H1 (cell line): ENCODE measurements around the gene DNASE1. TPM values are rescaled to one million over a fixed set of nuclear protein-coding genes. Genes with fewer than 3 reads are reported as not detected.

ENCODE experiments used
- CTCF ChIA-PET: fragments of 300-600 bp; sonication (Branson Sonifier 250); formaldehyde crosslinking; loops from one replicate; lab custom pipeline; 2021; ENCODE audit not compliant: partially characterized antibody; lab: Charles Lee
- POLR2A ChIA-PET: fragments of 300-600 bp; sonication (Branson Sonifier 250); formaldehyde crosslinking; loops from one replicate; lab custom pipeline; 2021; ENCODE audit warnings: inconsistent platforms; ENCODE audit not compliant: partially characterized antibody; lab: Charles Lee
- DNase-seq, 2 experiments: peaks; one replicate each; pipeline versions ENCODE4 v3.0.0 to v3.0.0-alpha.2; 2010 to 2022; ENCODE audit warnings: low spot score in 2 of 2, low read depth in 1 of 2, mixed read lengths in 1 of 2
- FAIRE-seq: peaks from 2 replicates; lab custom pipeline; 2011; peaks lifted over from hg19 to GRCh38; lab: Jason Lieb, UNC
- H2AFZ ChIP-seq: 2 replicates; pipeline ENCODE4 v1.8.1; 2012; ENCODE audit warnings: low read length, inconsistent platforms
- H2AK5ac ChIP-seq: 2 replicates; pipeline ENCODE4 v1.6.1; 2013; ENCODE audit warnings: low read depth, low read length
- H2BK120ac ChIP-seq: replicated peaks from 2 replicates; pipeline ENCODE3; 2013; ENCODE audit warnings: low read depth, low read length, inconsistent platforms
- H2BK12ac ChIP-seq: 2 replicates; pipeline ENCODE4 v1.6.1; 2013; ENCODE audit warnings: low read depth, low read length
- H2BK15ac ChIP-seq: 2 replicates; pipeline ENCODE4 v1.6.1; 2013; ENCODE audit warnings: low read length
- H2BK20ac ChIP-seq: 2 replicates; pipeline ENCODE4 v1.6.1; 2013; ENCODE audit warnings: low read length
- H2BK5ac ChIP-seq: 2 replicates; pipeline ENCODE4 v1.6.1; 2013; ENCODE audit warnings: low read depth, low read length
- H3K14ac ChIP-seq: 2 replicates; pipeline ENCODE4 v1.6.1; 2013; ENCODE audit warnings: inconsistent platforms; ENCODE audit not compliant: insufficient read length
- H3K18ac ChIP-seq: 2 replicates; pipeline ENCODE4 v1.6.1; 2013; ENCODE audit warnings: low read length; ENCODE audit errors: extremely low read depth
- H3K23ac ChIP-seq: 2 replicates; pipeline ENCODE4 v1.6.1; 2013; ENCODE audit warnings: inconsistent platforms; ENCODE audit not compliant: insufficient read length
- H3K23me2 ChIP-seq: 2 replicates; pipeline ENCODE4 v1.6.1; 2013; ENCODE audit warnings: low read depth, low read length
- H3K27ac ChIP-seq: 2 replicates; pipeline ENCODE4 v1.6.1; 2011; ENCODE audit warnings: low read depth, low read length, inconsistent platforms
- H3K27me3 ChIP-seq, 4 experiments: replicated peaks in 1 of 4; 1 replicate in 1 of 4; 2 replicates in 3 of 4; pipeline versions ENCODE4 v1.6.1 to v1.8.1; 2011 to 2013; ENCODE audit warnings: low read length in 3 of 4, mild to moderate bottlenecking in 3 of 4, inconsistent platforms in 2 of 4, mixed read lengths in 2 of 4, moderate library complexity in 1 of 4; ENCODE audit not compliant: control insufficient read depth in 3 of 4, insufficient read depth in 3 of 4; ENCODE audit errors: extremely low read depth in 1 of 4
- H3K36me3 ChIP-seq, 4 experiments: 2 replicates each; pipeline versions ENCODE4 v1.6.1 to v1.8.1; 2011 to 2013; ENCODE audit warnings: mild to moderate bottlenecking in 4 of 4, low read length in 3 of 4, moderate library complexity in 2 of 4, control low read depth in 1 of 4, inconsistent platforms in 1 of 4; ENCODE audit not compliant: insufficient read depth in 4 of 4, control insufficient read depth in 2 of 4
- H3K4ac ChIP-seq: replicated peaks from 2 replicates; pipeline ENCODE3; 2013; ENCODE audit warnings: low read length, low read depth, mixed read lengths, inconsistent platforms; ENCODE audit not compliant: insufficient read length
- H3K4me1 ChIP-seq, 4 experiments: replicated peaks in 1 of 4; 1 replicate in 1 of 4; 2 replicates in 3 of 4; pipeline versions ENCODE4 v1.6.1 to v1.8.1; 2011 to 2013; ENCODE audit warnings: low read length in 3 of 4, inconsistent platforms in 2 of 4, mixed read lengths in 1 of 4; ENCODE audit not compliant: insufficient read depth in 4 of 4, control insufficient read depth in 3 of 4
- H3K4me2 ChIP-seq, 2 experiments: 2 replicates each; pipeline versions ENCODE4 v1.6.1 to v1.8.1; 2011 to 2013; ENCODE audit warnings: low read depth in 2 of 2, low read length in 2 of 2, control low read depth in 1 of 2, inconsistent platforms in 1 of 2, mild to moderate bottlenecking in 1 of 2; ENCODE audit not compliant: insufficient read depth in 1 of 2
- H3K4me3 ChIP-seq, 4 experiments: fragments of 200-600, 300-600 bp in 1 of 4; sonication (generic), shearing (Covaris generic), sonication (Bioruptor Twin) in 1 of 4; 2 replicates each; pipeline versions ENCODE4 v1.5.1 to v1.8.1; 2011 to 2016; ENCODE audit warnings: low read length in 4 of 4, low read depth in 3 of 4, control low read depth in 2 of 4, inconsistent platforms in 2 of 4, mild to moderate bottlenecking in 2 of 4, mixed read lengths in 1 of 4, moderate library complexity in 1 of 4; ENCODE audit not compliant: insufficient read depth in 2 of 4; ENCODE audit errors: extremely low read depth in 1 of 4
- H3K56ac ChIP-seq: replicated peaks from 2 replicates; pipeline ENCODE3; 2013; ENCODE audit warnings: low read depth, mild to moderate bottlenecking, mixed read lengths, low read length, inconsistent platforms; ENCODE audit not compliant: insufficient read length
- H3K79me1 ChIP-seq: 2 replicates; pipeline ENCODE4 v1.6.1; 2013; ENCODE audit warnings: low read depth, low read length, control low read depth
- H3K79me2 ChIP-seq, 2 experiments: 2 replicates each; pipeline versions ENCODE4 v1.6.1 to v1.8.1; 2012 to 2013; ENCODE audit warnings: low read length in 2 of 2, mild to moderate bottlenecking in 2 of 2, inconsistent platforms in 1 of 2; ENCODE audit not compliant: insufficient read depth in 2 of 2, control insufficient read depth in 1 of 2
- H3K9ac ChIP-seq, 4 experiments: replicated peaks in 1 of 4; 1 replicate in 1 of 4; 2 replicates in 3 of 4; pipeline versions ENCODE4 v1.6.1 to v1.8.1; 2011 to 2013; ENCODE audit warnings: low read depth in 3 of 4, low read length in 3 of 4, control low read depth in 2 of 4, mild to moderate bottlenecking in 2 of 4, moderate library complexity in 2 of 4, inconsistent platforms in 1 of 4; ENCODE audit errors: extremely low read depth in 1 of 4
- H3K9me3 ChIP-seq, 2 experiments: 2 replicates each; pipeline versions ENCODE4 v1.6.1 to v1.8.1; 2012 to 2013; ENCODE audit warnings: mild to moderate bottlenecking in 2 of 2, moderate library complexity in 2 of 2, control low read depth in 1 of 2, inconsistent platforms in 1 of 2, low read depth in 1 of 2, low read length in 1 of 2, mixed read lengths in 1 of 2; ENCODE audit not compliant: insufficient read depth in 2 of 2
- H4K20me1 ChIP-seq, 2 experiments: replicated peaks in 1 of 2; 2 replicates each; pipeline versions ENCODE3 to v1.8.1; 2011 to 2013; ENCODE audit warnings: inconsistent platforms in 2 of 2, low read length in 2 of 2, mild to moderate bottlenecking in 1 of 2; ENCODE audit not compliant: insufficient read depth in 2 of 2, control insufficient read depth in 1 of 2
- H4K5ac ChIP-seq: 2 replicates; pipeline ENCODE4 v1.6.1; 2013; ENCODE audit warnings: low read length, low read depth, mixed read lengths, inconsistent platforms; ENCODE audit not compliant: insufficient read length
- H4K8ac ChIP-seq: 2 replicates; pipeline ENCODE4 v1.8.0; 2013; ENCODE audit warnings: mild to moderate bottlenecking, moderate library complexity, low read length, inconsistent platforms; ENCODE audit not compliant: insufficient read depth; ENCODE audit errors: extremely low read depth
- H4K91ac ChIP-seq: replicated peaks from 2 replicates; pipeline ENCODE3; 2013; ENCODE audit warnings: low read length, mixed read lengths, inconsistent platforms; ENCODE audit not compliant: insufficient read length
- ASH2L ChIP-seq: fragments of 200-600, 300-600 bp; sonication (generic); IDR thresholded peaks from one replicate; pipeline ENCODE4 v1.7.1; 2017; ENCODE audit warnings: low read length
- NRF1 ChIP-seq: IDR thresholded peaks from 2 replicates; pipeline ENCODE4 v1.6.1; 2011; ENCODE audit warnings: mild to moderate bottlenecking, low read depth, low read length, improper control_type of control experiment
- POLR2A ChIP-seq, 2 experiments: IDR thresholded peaks; 1 replicate in 1 of 2; 2 replicates in 1 of 2; pipeline ENCODE4 v1.6.1; 2011; ENCODE audit warnings: low read depth in 2 of 2, low read length in 2 of 2, mild to moderate bottlenecking in 2 of 2; ENCODE audit errors: control extremely low read depth in 1 of 2
- POLR2AphosphoS5 ChIP-seq: IDR thresholded peaks from 2 replicates; pipeline ENCODE4 v1.6.1; 2011; ENCODE audit warnings: low read depth, low read length
- RBBP5 ChIP-seq: IDR thresholded peaks from 2 replicates; pipeline ENCODE4 v1.7.1; 2012; ENCODE audit warnings: low read depth, mild to moderate bottlenecking, inconsistent platforms, low read length, moderate library complexity, borderline replicate concordance
- RNF2 ChIP-seq: fragments of 200-900, 300-1000 bp; sonication (generic); IDR thresholded peaks from 2 replicates; pipeline ENCODE4 v1.7.1; 2016; ENCODE audit warnings: borderline replicate concordance, low read depth, mild to moderate bottlenecking, antibody characterized with exemption, low read length; ENCODE audit not compliant: poor library complexity, severe bottlenecking; ENCODE audit errors: missing control alignments
- ZNF274 ChIP-seq: IDR thresholded peaks from 2 replicates; pipeline ENCODE4 v1.7.0; 2012; ENCODE audit warnings: low read length, borderline replicate concordance; ENCODE audit errors: extremely low read depth
- WGBS, 2 experiments: shearing (Covaris generic) in 1 of 2; methylation state at CpG; one replicate each; pipeline versions ENCODE4 v1.1.6 to v1.1.7; 2013 to 2015; ENCODE audit warnings: low lambda C conversion rate in 2 of 2, mixed read lengths in 2 of 2, inconsistent platforms in 1 of 2, low coverage in 1 of 2, missing lambda C conversion rate in 1 of 2; ENCODE audit not compliant: insufficient replicate concordance in 2 of 2, insufficient coverage in 1 of 2, insufficient read length in 1 of 2; ENCODE audit errors: extremely low coverage in 1 of 2, missing lambda C conversion rate in 1 of 2; 5-methylcytosine and 5-hydroxymethylcytosine counted together
- polyA plus RNA-seq, 7 experiments: library from polyadenylated mRNA; depleted of rRNA in 3 of 7; stranded (reverse) in 5 of 7; unstranded in 2 of 7; fragments of >200 nt in 5 of 7; fragments of 200-250 nt in 2 of 7; gene quantifications; 1 replicate in 5 of 7; 2 replicates in 1 of 7; 4 replicates in 1 of 7; pipeline versions ENCODE4 v1.2.1 to v1.2.3, GENCODE V29; 2011 to 2013; ENCODE audit warnings: missing spikeins in 2 of 7, mixed read lengths in 2 of 7
- total RNA-seq: library from RNA; stranded (reverse); fragmentation: NEBNext Ultra II Directional; extraction: Animal tissue kit (Norgen Biotek cat#: 25700); gene quantifications from 2 replicates; pipeline ENCODE4 v1.2.1, GENCODE V29; 2021
- TF ChIP-seq, protein P1 (sequence below): IDR thresholded peaks from 2 replicates; pipeline ENCODE4 v1.6.1; 2011; ENCODE audit warnings: low read length, improper control_type of control experiment
- TF ChIP-seq, protein P2 (sequence below), 3 experiments: IDR thresholded peaks; 1 replicate in 2 of 3; 2 replicates in 1 of 3; pipeline versions ENCODE4 v1.5.1 to v1.6.1; 2011; ENCODE audit warnings: low read length in 3 of 3, mild to moderate bottlenecking in 3 of 3, inconsistent platforms in 2 of 3, low read depth in 1 of 3, moderate library complexity in 1 of 3; ENCODE audit not compliant: insufficient read depth in 1 of 3; ENCODE audit errors: control extremely low read depth in 1 of 3

DNASE1 gene
- total and polyA plus RNA-seq, 2 of the 8 experiments (the other 6 are each of a cell fraction or from before 2014, with no cell fraction given) = 11.5 to 16.7 TPM

DNA sequence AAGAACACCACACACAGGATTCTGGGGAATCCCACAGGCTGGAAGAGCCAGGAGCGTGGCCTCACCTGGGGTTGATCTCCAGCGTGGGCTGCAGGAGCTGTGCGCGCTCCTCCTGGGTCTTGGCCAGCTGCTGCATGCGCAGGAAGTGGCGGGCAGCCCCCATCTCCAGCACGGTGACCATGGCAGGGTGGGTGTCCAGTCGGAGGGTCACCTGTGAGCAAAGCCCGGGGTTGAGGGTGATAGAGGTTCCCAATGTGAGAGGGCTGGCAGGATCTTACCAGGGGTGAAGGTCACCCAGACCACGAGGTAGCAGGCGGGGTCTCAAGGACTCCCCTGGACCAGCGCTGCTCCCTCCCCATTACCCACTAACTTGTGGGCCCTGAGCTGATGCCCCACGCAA, 7.4 kb downstream of the DNASE1 start:
- FAIRE-seq (no peak), DNase-seq (no peak)
- Histone ChIP-seq H3K4me2 (no peak overlapping the region), H3K4ac (no peak overlapping the region), H4K91ac (no peak overlapping the region), H3K4me3 (no peak overlapping the region), H4K20me1 (peaks cover 5 to 8% of the 10 kb centered on the region in 2 experiments), H4K5ac (no peak overlapping the region), H3K14ac (no peak overlapping the region), H3K56ac (no peak overlapping the region), H3K79me1 (peaks cover 6% of the 10 kb centered on the region; the same call in 1 of the 2 replicates), H2AFZ (no peak overlapping the region), H3K27ac (no peak overlapping the region), H2BK15ac (no peak overlapping the region), H3K23me2 (no peaks in the 10 kb centered on the region), H3K4me1 (no peaks in the 10 kb centered on the region), H3K23ac (no peak overlapping the region), H3K9me3 (no peaks in the 10 kb centered on the region), H4K8ac (no peak overlapping the region), H2BK20ac (no peak overlapping the region), H3K36me3 (peaks cover 39 to 81% (median 57%) of the 10 kb centered on the region in 4 experiments), H3K79me2 (no peaks in the 10 kb centered on the region), H2BK12ac (no peak overlapping the region), H3K18ac (no peak overlapping the region), H2BK120ac (no peak overlapping the region), H2BK5ac (no peak overlapping the region), H2AK5ac (no peak overlapping the region), H3K9ac (no peak overlapping the region), H3K27me3 (no peaks in the 10 kb centered on the region)
- CTCF ChIA-PET = interaction anchor here (0.6 to 3.8 kb wide), 4 partner anchors 11 to 35 kb away, joined by 3 to 17 read pairs (median 4); no protein-coding TSS in a partner anchor
- 96% methylated on average over 13 of the region's 13 CpGs; no CpG with 5 or more reads in 1 of the 2 experiments for WGBS, 2 experiments
- POLR2A ChIA-PET = interaction anchor here (1.3 to 1.9 kb wide), 3 partner anchors 10 to 70 kb away, joined by 5 to 8 read pairs (median 5); no protein-coding TSS in a partner anchor
- TF ChIP-seq POLR2A (IDR thresholded peaks at IDR 0.05; ENCODE audit: control extremely low read depth in 1 of 2, low read depth in 2 of 2, low read length in 2 of 2) (peak in 1 of 2 experiments; percentile 25; a peak in 1 of 3 replicates), POLR2AphosphoS5 (peak; percentile 15; the same call in 1 of the 2 replicates), RBBP5 (no peak), RNF2 (no peak), ZNF274 (no peak), NRF1 (no peak), ASH2L (no peak)
- TF ChIP-seq, protein P1, sequence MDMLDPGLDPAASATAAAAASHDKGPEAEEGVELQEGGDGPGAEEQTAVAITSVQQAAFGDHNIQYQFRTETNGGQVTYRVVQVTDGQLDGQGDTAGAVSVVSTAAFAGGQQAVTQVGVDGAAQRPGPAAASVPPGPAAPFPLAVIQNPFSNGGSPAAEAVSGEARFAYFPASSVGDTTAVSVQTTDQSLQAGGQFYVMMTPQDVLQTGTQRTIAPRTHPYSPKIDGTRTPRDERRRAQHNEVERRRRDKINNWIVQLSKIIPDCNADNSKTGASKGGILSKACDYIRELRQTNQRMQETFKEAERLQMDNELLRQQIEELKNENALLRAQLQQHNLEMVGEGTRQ = no peak
- TF ChIP-seq, protein P2, sequence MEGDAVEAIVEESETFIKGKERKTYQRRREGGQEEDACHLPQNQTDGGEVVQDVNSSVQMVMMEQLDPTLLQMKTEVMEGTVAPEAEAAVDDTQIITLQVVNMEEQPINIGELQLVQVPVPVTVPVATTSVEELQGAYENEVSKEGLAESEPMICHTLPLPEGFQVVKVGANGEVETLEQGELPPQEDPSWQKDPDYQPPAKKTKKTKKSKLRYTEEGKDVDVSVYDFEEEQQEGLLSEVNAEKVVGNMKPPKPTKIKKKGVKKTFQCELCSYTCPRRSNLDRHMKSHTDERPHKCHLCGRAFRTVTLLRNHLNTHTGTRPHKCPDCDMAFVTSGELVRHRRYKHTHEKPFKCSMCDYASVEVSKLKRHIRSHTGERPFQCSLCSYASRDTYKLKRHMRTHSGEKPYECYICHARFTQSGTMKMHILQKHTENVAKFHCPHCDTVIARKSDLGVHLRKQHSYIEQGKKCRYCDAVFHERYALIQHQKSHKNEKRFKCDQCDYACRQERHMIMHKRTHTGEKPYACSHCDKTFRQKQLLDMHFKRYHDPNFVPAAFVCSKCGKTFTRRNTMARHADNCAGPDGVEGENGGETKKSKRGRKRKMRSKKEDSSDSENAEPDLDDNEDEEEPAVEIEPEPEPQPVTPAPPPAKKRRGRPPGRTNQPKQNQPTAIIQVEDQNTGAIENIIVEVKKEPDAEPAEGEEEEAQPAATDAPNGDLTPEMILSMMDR (IDR thresholded peaks at IDR 0.05; ENCODE audit: control extremely low read depth in 1 of 3, insufficient read depth in 1 of 3, low read depth in 1 of 3, low read length in 3 of 3) = no peak
